CD8-positive, alpha-beta memory T cell (primary cell): ENCODE results near the gene CD9. TPM values are rescaled to one million over a fixed set of nuclear protein-coding genes. Genes with fewer than 3 reads are reported as not detected.

Experiments used
- CTCF ChIA-PET: fragments of 350-600 bp; sonication (Branson Sonifier 250); formaldehyde crosslinking; loops from one replicate; lab custom pipeline; 2021; ENCODE audit warnings: antibody characterized with exemption; lab: Charles Lee
- POLR2A ChIA-PET: fragments of 350-600 bp; sonication (Branson Sonifier 250); formaldehyde crosslinking; loops from one replicate; lab custom pipeline; 2021; ENCODE audit warnings: antibody characterized with exemption; lab: Charles Lee
- DNase-seq, 5 donors: peaks; one replicate each; pipeline versions ENCODE4 v3.0.0 to v3.0.0-alpha.2; 2020 to 2022; ENCODE audit warnings: mixed read lengths in 1 of 5
- H3K27ac ChIP-seq: one replicate; pipeline ENCODE4 v1.7.0; 2013; ENCODE audit warnings: low read depth, mild to moderate bottlenecking, low read length, moderate library complexity
- H3K27me3 ChIP-seq: 2 replicates; pipeline ENCODE4 v1.7.0; 2013; ENCODE audit warnings: low read length, mild to moderate bottlenecking; ENCODE audit not compliant: insufficient read depth, poor library complexity, severe bottlenecking
- H3K36me3 ChIP-seq: 2 replicates; pipeline ENCODE4 v1.7.0; 2013; ENCODE audit warnings: mild to moderate bottlenecking, low read length, moderate library complexity; ENCODE audit not compliant: insufficient read depth
- H3K4me1 ChIP-seq: 2 replicates; pipeline ENCODE4 v1.7.0; 2013; ENCODE audit warnings: mild to moderate bottlenecking, low read length, moderate library complexity; ENCODE audit not compliant: insufficient read depth
- H3K4me3 ChIP-seq: 2 replicates; pipeline ENCODE4 v1.7.0; 2013; ENCODE audit warnings: mild to moderate bottlenecking, low read length
- H3K9me3 ChIP-seq: 2 replicates; pipeline ENCODE4 v1.7.0; 2013; ENCODE audit warnings: mild to moderate bottlenecking, low read length
- H3K27ac Mint-ChIP-seq, 8 donors: one replicate each; pipeline ENCODE4 v1.8.0; 2020 to 2021; ENCODE audit warnings: mixed read lengths in 8 of 8, mild to moderate bottlenecking in 6 of 8, inconsistent platforms in 3 of 8, moderate library complexity in 3 of 8
- H3K27me3 Mint-ChIP-seq, 2 donors: one replicate each; pipeline ENCODE4 v1.8.0; 2020 to 2021; ENCODE audit warnings: mixed read lengths in 2 of 2, mild to moderate bottlenecking in 1 of 2, moderate library complexity in 1 of 2
- H3K36me3 Mint-ChIP-seq, 3 donors: one replicate each; pipeline ENCODE4 v1.8.0; 2020 to 2021; ENCODE audit warnings: mixed read lengths in 3 of 3, inconsistent platforms in 1 of 3, mild to moderate bottlenecking in 1 of 3
- H3K4me1 Mint-ChIP-seq, 3 donors: one replicate each; pipeline ENCODE4 v1.8.0; 2020 to 2021; ENCODE audit warnings: mixed read lengths in 3 of 3, inconsistent platforms in 1 of 3, mild to moderate bottlenecking in 1 of 3
- H3K4me3 Mint-ChIP-seq, 7 donors: one replicate each; pipeline ENCODE4 v1.8.0; 2020 to 2021; ENCODE audit warnings: mixed read lengths in 7 of 7, mild to moderate bottlenecking in 6 of 7, moderate library complexity in 4 of 7, inconsistent platforms in 2 of 7
- H3K9me3 Mint-ChIP-seq, 5 donors: one replicate each; pipeline ENCODE4 v1.8.0; 2020 to 2022; ENCODE audit warnings: mixed read lengths in 5 of 5, mild to moderate bottlenecking in 3 of 5, moderate library complexity in 2 of 5, inconsistent platforms in 1 of 5
- polyA plus RNA-seq: library from polyadenylated mRNA; unstranded; fragments of 300-500 nt; fragmentation: Illumina TruSeq; gene quantifications from one replicate; pipeline ENCODE4 v1.2.3, GENCODE V29; 2021
- total RNA-seq, 2 experiments: library from RNA; stranded (reverse); gene quantifications; one replicate each; pipeline ENCODE4 v1.2.3, GENCODE V29; 2021

CD9 gene
- total and polyA plus RNA-seq, 3 experiments from 2014 or later: 6.9 to 16.2 (median 13.5) TPM

- H3K36me3 Mint-ChIP-seq: no peaks in the 10 kb centered on the region
- H3K4me3 Mint-ChIP-seq: no peak overlapping the region
- H3K27ac Mint-ChIP-seq: peak overlapping the region in 5 of 8 donors; percentile 79 to 98 (median 93)
- POLR2A ChIA-PET: interaction anchor here (0.6 kb wide), 2 partner anchors 21 to 67 kb away, joined by 3 to 4 read pairs; no protein-coding TSS in a partner anchor
- no peaks in the 10 kb centered on the region for H3K36me3 ChIP-seq
- H3K27me3 ChIP-seq: no peaks in the 10 kb centered on the region
- no peak for DNase-seq
- H3K27ac ChIP-seq: no peak overlapping the region
- CTCF ChIA-PET: interaction anchor here (0.6 to 3.7 kb wide), 7 partner anchors 15 to 114 kb away, joined by 3 to 20 read pairs (median 4); partner anchors contain the start of gene CD9
- H3K4me3 ChIP-seq: no peak overlapping the region
- H3K9me3 Mint-ChIP-seq: no peaks in the 10 kb centered on the region
- H3K4me1 ChIP-seq: peaks cover 27% of the 10 kb centered on the region
- no peaks in the 10 kb centered on the region for H3K27me3 Mint-ChIP-seq
- H3K4me1 Mint-ChIP-seq: peaks cover 23 to 34% (median 26%) of the 10 kb centered on the region in 3 donors
- H3K9me3 ChIP-seq: no peaks in the 10 kb centered on the region
Observed at GRCh38 chr12:6229224-6230218, 29.3 kb downstream of the CD9 start.

DNA sequence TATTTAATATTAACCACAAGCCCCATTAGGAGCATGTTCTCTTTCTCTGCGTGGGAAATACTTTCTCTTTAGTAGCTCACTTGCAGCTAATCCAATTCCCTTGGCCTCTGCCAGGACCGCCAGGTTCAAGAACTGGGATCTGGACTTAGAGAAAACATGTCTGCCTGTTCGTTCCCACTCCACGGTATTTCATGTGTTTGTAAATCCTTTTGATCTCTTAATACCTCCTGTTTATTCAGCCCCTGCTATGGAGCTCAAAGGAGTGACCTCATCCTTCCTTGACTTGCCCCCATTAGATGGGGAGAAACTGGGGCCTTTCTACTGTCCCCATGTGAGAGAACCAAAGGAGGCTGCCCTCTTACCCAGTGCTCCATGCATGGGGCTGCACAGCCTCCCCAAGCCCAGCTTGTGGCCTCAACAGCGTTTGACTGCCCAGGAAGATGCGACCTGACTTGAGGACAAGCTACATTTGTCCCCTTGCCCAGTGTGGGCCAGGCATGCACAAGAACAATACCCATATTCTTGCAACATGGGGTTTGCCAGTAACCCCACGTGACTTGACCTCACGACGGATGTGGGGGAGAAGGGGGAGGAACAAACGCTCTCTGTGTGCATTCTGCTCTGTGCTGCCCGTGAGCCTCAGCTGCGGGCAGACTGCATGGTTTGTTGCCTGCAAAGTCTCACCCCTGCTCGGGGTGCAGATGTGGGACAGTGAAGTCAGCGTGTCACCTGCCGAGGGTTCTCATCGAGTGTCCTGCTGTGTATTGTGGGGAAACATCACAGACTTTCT is 30.3 kb downstream of the CD9 start:
- Mint-ChIP-seq H3K9me3 (no peaks in the 10 kb centered on the region), H3K4me1 (peaks cover 23 to 34% (median 26%) of the 10 kb centered on the region in 3 donors), H3K27me3 (peaks cover 0 to 2% of the 10 kb centered on the region in 2 donors), H3K27ac (peak overlapping the region; percentile 79 to 98 (median 94)), H3K36me3 (no peaks in the 10 kb centered on the region), H3K4me3 (peak overlapping the region; percentile 6 to 86 (median 69))
- Histone ChIP-seq H3K4me3 (peak overlapping the region; percentile 26), H3K4me1 (peaks cover 27% of the 10 kb centered on the region), H3K36me3 (no peaks in the 10 kb centered on the region), H3K27me3 (no peaks in the 10 kb centered on the region), H3K27ac (no peak overlapping the region), H3K9me3 (no peaks in the 10 kb centered on the region)
- DNase-seq: peak; percentile 61 to 88 (median 74)
- CTCF ChIA-PET: interaction anchor here (1.0 to 3.7 kb wide), 6 partner anchors 16 to 113 kb away, joined by 3 to 20 read pairs (median 4); partner anchors contain the start of gene CD9
- POLR2A ChIA-PET: interaction anchor here (1.1 kb wide), 1 partner anchor 30 kb away, joined by 4 read pairs; the partner anchor contains the start of gene CD9

DNA sequence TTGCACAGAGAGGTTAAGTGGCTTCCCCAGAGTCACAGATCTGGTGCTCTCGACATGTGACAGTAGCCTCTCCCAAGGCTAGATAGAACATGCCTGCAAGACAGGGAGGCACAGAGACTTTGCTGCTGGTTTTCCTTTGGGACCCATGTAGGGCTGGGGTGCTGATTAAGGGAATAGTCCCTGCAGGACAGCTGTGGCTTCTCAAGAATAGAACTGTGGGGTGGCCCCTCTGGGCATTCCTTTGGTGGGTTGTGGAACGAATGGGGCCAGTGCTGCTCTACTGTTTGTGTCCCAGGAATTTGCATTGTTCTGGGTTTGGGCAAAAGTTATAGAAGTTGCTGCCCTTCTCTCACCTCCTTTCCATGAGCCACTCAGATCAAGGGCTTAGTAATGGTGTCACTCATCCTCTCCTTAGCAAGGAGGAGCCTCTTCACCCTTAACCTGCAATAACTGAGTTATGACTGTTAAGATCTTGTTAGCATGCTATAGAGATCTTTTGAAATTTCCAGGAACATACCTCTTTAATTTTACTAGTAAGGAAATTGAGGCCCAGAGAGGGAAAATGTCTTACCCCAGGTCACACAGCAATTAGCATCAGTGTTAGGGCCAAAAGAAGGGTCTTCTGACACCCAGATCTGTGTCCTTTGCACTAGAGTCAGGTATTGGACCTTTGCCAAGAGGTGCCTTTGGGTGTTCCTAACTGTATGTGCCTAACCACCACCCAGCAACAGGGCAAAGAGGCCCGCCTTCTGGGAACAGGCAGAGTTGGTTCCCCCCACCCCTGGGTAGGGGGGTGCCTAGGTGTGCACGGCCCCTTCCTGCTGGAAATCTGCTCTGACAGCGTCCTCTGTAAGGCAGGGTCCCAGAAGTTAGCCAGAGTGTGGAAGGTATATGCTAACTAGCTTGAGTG is 31.4 kb downstream of the CD9 start:
- Histone ChIP-seq H3K9me3 (no peaks in the 10 kb centered on the region), H3K27me3 (no peaks in the 10 kb centered on the region), H3K4me1 (peaks cover 27% of the 10 kb centered on the region), H3K36me3 (no peaks in the 10 kb centered on the region), H3K4me3 (peak overlapping the region; percentile 8), H3K27ac (no peak overlapping the region)
- Mint-ChIP-seq H3K4me3 (peak overlapping the region in 3 of 7 donors; percentile 39 to 68 (median 63)), H3K4me1 (peaks cover 23 to 34% (median 26%) of the 10 kb centered on the region in 3 donors), H3K9me3 (no peaks in the 10 kb centered on the region), H3K27me3 (peaks cover 2 to 3% of the 10 kb centered on the region in 2 donors), H3K27ac (peak overlapping the region; percentile 44 to 95 (median 88)), H3K36me3 (no peaks in the 10 kb centered on the region)
- DNase-seq: no peak
- CTCF ChIA-PET: interaction anchor here (1.5 to 3.7 kb wide), 2 partner anchors 36 to 53 kb away, joined by 4 to 20 read pairs; no protein-coding TSS in a partner anchor
- POLR2A ChIA-PET: no interaction called here

GRCh38 chr12:6233121-6233971 is 33.1 kb downstream of the CD9 start:
- Histone ChIP-seq H3K36me3 (no peaks in the 10 kb centered on the region), H3K9me3 (no peaks in the 10 kb centered on the region), H3K4me3 (no peak overlapping the region), H3K4me1 (peaks cover 27% of the 10 kb centered on the region), H3K27ac (no peak overlapping the region), H3K27me3 (no peaks in the 10 kb centered on the region)
- H3K27me3 Mint-ChIP-seq: peaks cover 4 to 7% of the 10 kb centered on the region in 2 donors
- peak overlapping the region in 3 of 8 donors; percentile 28 to 66 (median 48) for H3K27ac Mint-ChIP-seq
- ChIA-PET POLR2A (no interaction called here), CTCF (no interaction called here)
- no peak for DNase-seq
- no peak overlapping the region for H3K4me3 Mint-ChIP-seq
- H3K36me3 Mint-ChIP-seq: no peaks in the 10 kb centered on the region
- H3K4me1 Mint-ChIP-seq: peaks cover 23 to 34% (median 26%) of the 10 kb centered on the region in 3 donors
- H3K9me3 Mint-ChIP-seq: no peaks in the 10 kb centered on the region

- H3K4me3 ChIP-seq: no peak overlapping the region
- peaks cover 7 to 12% of the 10 kb centered on the region in 2 donors for H3K27me3 Mint-ChIP-seq
- H3K4me3 Mint-ChIP-seq: no peak overlapping the region
- peaks cover 23 to 34% (median 26%) of the 10 kb centered on the region in 3 donors for H3K4me1 Mint-ChIP-seq
- H3K36me3 Mint-ChIP-seq: no peaks in the 10 kb centered on the region
- H3K27me3 ChIP-seq: no peaks in the 10 kb centered on the region
- H3K4me1 ChIP-seq: peaks cover 27% of the 10 kb centered on the region
- no peak overlapping the region for H3K27ac ChIP-seq
- CTCF ChIA-PET: interaction anchor here (1.2 kb wide), 1 partner anchor 39 kb away, joined by 3 read pairs; no protein-coding TSS in a partner anchor
- no peak overlapping the region for H3K27ac Mint-ChIP-seq
- H3K9me3 Mint-ChIP-seq: no peaks in the 10 kb centered on the region
- no peaks in the 10 kb centered on the region for H3K36me3 ChIP-seq
- no peaks in the 10 kb centered on the region for H3K9me3 ChIP-seq
- POLR2A ChIA-PET: no interaction called here
- peak in 1 of 5 donors; percentile 5 for DNase-seq
Observed at GRCh38 chr12:6234214-6234613, 34.0 kb downstream of the CD9 start.

GRCh38 chr12:6234906-6235305 is 34.7 kb downstream of the CD9 start:
- Mint-ChIP-seq H3K27me3 (peaks cover 8 to 18% of the 10 kb centered on the region in 2 donors), H3K9me3 (no peaks in the 10 kb centered on the region), H3K27ac (no peak overlapping the region), H3K4me3 (no peak overlapping the region), H3K36me3 (no peaks in the 10 kb centered on the region), H3K4me1 (peaks cover 23 to 33% (median 26%) of the 10 kb centered on the region in 3 donors)
- Histone ChIP-seq H3K9me3 (no peaks in the 10 kb centered on the region), H3K27me3 (no peaks in the 10 kb centered on the region), H3K27ac (no peak overlapping the region), H3K36me3 (no peaks in the 10 kb centered on the region), H3K4me1 (peaks cover 23% of the 10 kb centered on the region), H3K4me3 (no peak overlapping the region)
- no peak for DNase-seq
- POLR2A ChIA-PET: no interaction called here
- CTCF ChIA-PET: interaction anchor here (1.2 kb wide), 1 partner anchor 40 kb away, joined by 3 read pairs; no protein-coding TSS in a partner anchor
